Coronary artery (tissue), 2 donors: ENCODE measurements around the gene KMT5B.

Experiments
- DNase-seq: peaks from one replicate; pipeline ENCODE4 v3.0.0-alpha.2; 2017; ENCODE audit warnings: low spot score
- H3K27ac ChIP-seq, 2 donors: fragments of 200-600 bp; sonication (generic); one replicate each; pipeline ENCODE4 v1.5.1; 2016 to 2019
- H3K4me3 ChIP-seq: fragments of 200-600 bp; sonication (generic); 2 replicates; pipeline ENCODE4 v1.5.1; 2016; ENCODE audit warnings: mild to moderate bottlenecking, moderate library complexity
- CTCF ChIP-seq: fragments of 200-600 bp; sonication (generic); IDR thresholded peaks from one replicate; pipeline ENCODE4 v1.5.1; 2019; ENCODE audit warnings: antibody characterized with exemption

Gene KMT5B

GRCh38 chr11:68181719-68182451 is 31.2 kb downstream of the KMT5B start:
- no peak for DNase-seq
- TF ChIP-seq CTCF = no peak
- no peak overlapping the region for H3K4me3 ChIP-seq
- no peak overlapping the region for H3K27ac ChIP-seq

- no peak for TF ChIP-seq CTCF
- no peak overlapping the region for H3K4me3 ChIP-seq
- DNase-seq = no peak
- no peak overlapping the region for H3K27ac ChIP-seq
Observed at GRCh38 chr11:68179847-68180246, 33.2 kb downstream of the KMT5B start.

- TF ChIP-seq CTCF = no peak
- DNase-seq = no peak
- Histone ChIP-seq H3K4me3 (no peak overlapping the region), H3K27ac (no peak overlapping the region)
Observed at GRCh38 chr11:68177877-68178276, 35.2 kb downstream of the KMT5B start.

- TF ChIP-seq CTCF = no peak
- no peak for DNase-seq
- Histone ChIP-seq H3K27ac (no peak overlapping the region), H3K4me3 (no peak overlapping the region)
Observed at GRCh38 chr11:68173926-68174325, 39.2 kb downstream of the KMT5B start.

GRCh38 chr11:68169442-68169841 is 43.7 kb downstream of the KMT5B start:
- DNase-seq = no peak
- no peak for TF ChIP-seq CTCF
- H3K27ac ChIP-seq = no peak overlapping the region

GRCh38 chr11:68168694-68169093 is 44.4 kb downstream of the KMT5B start:
- no peak for TF ChIP-seq CTCF
- Histone ChIP-seq H3K4me3 (no peak overlapping the region), H3K27ac (no peak overlapping the region)
- DNase-seq = no peak

More at GRCh38 chr11:68169442-68169841, 43.7 kb downstream of the KMT5B start:
- no peak overlapping the region for H3K4me3 ChIP-seq

- DNase-seq = no peak
- Histone ChIP-seq H3K27ac (no peak overlapping the region), H3K4me3 (no peak overlapping the region)
- no peak for TF ChIP-seq CTCF
Observed at GRCh38 chr11:68167474-68167873, 45.6 kb downstream of the KMT5B start.
